PC-3 (cell line): ENCODE data around the gene CEL. TPM values are rescaled to one million over a fixed set of nuclear protein-coding genes. Genes with fewer than 3 reads are reported as not detected.
"Not testable (repeated sequence)": the region's sequence is repeated elsewhere in the genome, so short reads cannot be mapped to it uniquely, and the experiment has no call there.

Experiments
- ATAC-seq: fragments of 200-7000 bp; cut with Tn5 transposase; 2 replicates; pipeline ENCODE4 v1.9.1; 2020; ENCODE audit warnings: mild to moderate bottlenecking, moderate library complexity
- BruUV-seq: library from RNA; stranded (reverse); fragments of 400-500 nt; replicated peaks from 2 replicates; lab custom pipeline; 2021; lab: Mats Ljungman, UMichigan
- CTCF ChIA-PET: fragments of 300-600 bp; sonication (Branson Sonifier 250); formaldehyde crosslinking; loops from one replicate; lab custom pipeline; 2022; ENCODE audit warnings: antibody characterized with exemption; lab: Charles Lee
- POLR2A ChIA-PET: fragments of 300-600 bp; sonication (Branson Sonifier 250); formaldehyde crosslinking; loops from one replicate; lab custom pipeline; 2022; ENCODE audit warnings: antibody characterized with exemption; ENCODE audit not compliant: unreplicated experiment; lab: Charles Lee
- DNase-seq: peaks from one replicate; pipeline ENCODE4 v3.0.0-alpha.2; 2015
- H2AFZ ChIP-seq: fragments of 300-600 bp; sonication (generic); 2 replicates; pipeline ENCODE4 v1.6.0; 2016; ENCODE audit warnings: antibody characterized with exemption, low read length
- H3F3A ChIP-seq: fragments of 300-600 bp; sonication (generic); one replicate; pipeline ENCODE4 v1.6.0; 2017; ENCODE audit warnings: antibody characterized with exemption, low read length, control low read depth, mild to moderate bottlenecking; ENCODE audit not compliant: unreplicated experiment
- H3K27ac ChIP-seq: fragments of 300-600 bp; sonication (generic); 2 replicates; pipeline ENCODE4 v1.5.1; 2016; ENCODE audit warnings: mild to moderate bottlenecking, low read length
- H3K27me3 ChIP-seq: fragments of 300-600 bp; sonication (generic); 2 replicates; pipeline ENCODE4 v1.6.1; 2016; ENCODE audit warnings: low read length, mixed read lengths
- H3K36me3 ChIP-seq: fragments of 300-600 bp; sonication (generic); 2 replicates; pipeline ENCODE4 v1.6.1; 2016; ENCODE audit warnings: low read depth, mixed run types, low read length, mixed read lengths
- H3K4me1 ChIP-seq: fragments of 300-600 bp; sonication (generic); 2 replicates; pipeline ENCODE4 v1.5.1; 2016; ENCODE audit warnings: low read length; ENCODE audit not compliant: insufficient read depth
- H3K4me2 ChIP-seq: fragments of 300-600 bp; sonication (generic); 2 replicates; pipeline ENCODE4 v1.6.0; 2016; ENCODE audit warnings: low read length
- H3K4me3 ChIP-seq: fragments of 300-600 bp; sonication (generic); 2 replicates; pipeline ENCODE4 v1.5.1; 2016; ENCODE audit warnings: mild to moderate bottlenecking, low read length, mixed read lengths
- H3K79me2 ChIP-seq: fragments of 300-600 bp; sonication (generic); 2 replicates; pipeline ENCODE4 v1.6.1; 2017; ENCODE audit warnings: low read length, mixed read lengths
- H3K9ac ChIP-seq: fragments of 300-600 bp; sonication (generic); 2 replicates; pipeline ENCODE4 v1.6.0; 2016; ENCODE audit warnings: mild to moderate bottlenecking, low read length
- H3K9me2 ChIP-seq: fragments of 300-600 bp; sonication (generic); replicated peaks from 2 replicates; pipeline ENCODE4 v1.6.1; 2016; ENCODE audit warnings: mixed run types, low read length, mixed read lengths
- H3K9me3 ChIP-seq: fragments of 300-600 bp; sonication (generic); 2 replicates; pipeline ENCODE4 v1.6.1; 2016; ENCODE audit warnings: low read length, mixed read lengths
- H4K20me1 ChIP-seq: fragments of 300-600 bp; sonication (generic); 2 replicates; pipeline ENCODE4 v1.6.1; 2016; ENCODE audit warnings: low read length, mixed read lengths
- EZH2 ChIP-seq: fragments of 300-600 bp; sonication (generic); IDR thresholded peaks from one replicate; pipeline ENCODE4 v1.6.1; 2017; ENCODE audit warnings: antibody characterized with exemption, mild to moderate bottlenecking, low read length; ENCODE audit not compliant: unreplicated experiment
- EZH2phosphoT487 ChIP-seq: fragments of 300-600 bp; sonication (generic); IDR thresholded peaks from 2 replicates; pipeline ENCODE4 v1.6.1; 2018; ENCODE audit warnings: mild to moderate bottlenecking, antibody characterized with exemption, low read length, borderline replicate concordance
- intact Hi-C: fragments of 100-400 bp; cut with micrococcal nuclease; formaldehyde crosslinking; loops from 2 replicates; pipeline ENCODE4 v1.9.0; 2023
- total RNA-seq: library from RNA; depleted of rRNA; stranded (reverse); fragments of >200 nt; gene quantifications from 2 replicates; pipeline ENCODE4 v1.2.3, GENCODE V29; 2014
- TF ChIP-seq, protein P1 (sequence below): fragments of 300-600 bp; sonication (generic); conservative IDR thresholded peaks from 2 replicates; pipeline ENCODE4 v1.5.1; 2017; ENCODE audit warnings: antibody characterized with exemption, low read depth, mild to moderate bottlenecking, low read length

Gene CEL
- total RNA-seq, 1 experiment from 2014 or later = 0.47 TPM

DNA sequence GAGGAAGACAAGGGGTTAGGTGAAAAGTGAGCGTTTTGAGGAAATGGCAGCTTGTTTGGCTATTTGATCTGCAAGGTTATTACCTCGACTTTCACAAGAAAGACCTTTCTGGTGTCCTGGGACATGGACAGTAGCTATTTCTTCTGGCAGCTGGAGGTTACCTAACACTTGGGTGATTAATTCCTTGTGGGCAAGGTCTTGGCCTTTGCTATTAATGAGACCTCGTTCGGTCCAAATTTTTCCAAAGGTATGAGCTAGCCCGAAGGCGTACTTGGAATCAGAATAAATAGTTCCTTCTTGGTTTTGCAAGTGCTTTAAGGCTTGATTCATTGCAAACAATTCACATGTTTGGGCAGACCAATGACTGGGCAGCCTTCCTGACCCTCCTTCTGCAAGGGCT is 26.1 kb upstream of the CEL start:
- CTCF ChIA-PET = no interaction called here
- Histone ChIP-seq H4K20me1 (peaks cover 16% of the 10 kb centered on the region; the same call in 1 of the 2 replicates), H3K9ac (no peak overlapping the region), H3K9me3 (no peaks in the 10 kb centered on the region), H3F3A (no peaks in the 10 kb centered on the region), H2AFZ (no peak overlapping the region), H3K4me1 (peaks cover 7% of the 10 kb centered on the region; the same call in 1 of the 2 replicates), H3K4me3 (no peak overlapping the region), H3K36me3 (no peaks in the 10 kb centered on the region), H3K27me3 (no peaks in the 10 kb centered on the region), H3K27ac (no peak overlapping the region), H3K79me2 (peaks cover 96% of the 10 kb centered on the region), H3K9me2 (no peaks in the 10 kb centered on the region), H3K4me2 (no peak overlapping the region)
- intact Hi-C loops = no loop called here
- DNase-seq (no peak), ATAC-seq (no peak)
- TF ChIP-seq EZH2 (no peak), EZH2phosphoT487 (no peak)
- TF ChIP-seq, protein P1, sequence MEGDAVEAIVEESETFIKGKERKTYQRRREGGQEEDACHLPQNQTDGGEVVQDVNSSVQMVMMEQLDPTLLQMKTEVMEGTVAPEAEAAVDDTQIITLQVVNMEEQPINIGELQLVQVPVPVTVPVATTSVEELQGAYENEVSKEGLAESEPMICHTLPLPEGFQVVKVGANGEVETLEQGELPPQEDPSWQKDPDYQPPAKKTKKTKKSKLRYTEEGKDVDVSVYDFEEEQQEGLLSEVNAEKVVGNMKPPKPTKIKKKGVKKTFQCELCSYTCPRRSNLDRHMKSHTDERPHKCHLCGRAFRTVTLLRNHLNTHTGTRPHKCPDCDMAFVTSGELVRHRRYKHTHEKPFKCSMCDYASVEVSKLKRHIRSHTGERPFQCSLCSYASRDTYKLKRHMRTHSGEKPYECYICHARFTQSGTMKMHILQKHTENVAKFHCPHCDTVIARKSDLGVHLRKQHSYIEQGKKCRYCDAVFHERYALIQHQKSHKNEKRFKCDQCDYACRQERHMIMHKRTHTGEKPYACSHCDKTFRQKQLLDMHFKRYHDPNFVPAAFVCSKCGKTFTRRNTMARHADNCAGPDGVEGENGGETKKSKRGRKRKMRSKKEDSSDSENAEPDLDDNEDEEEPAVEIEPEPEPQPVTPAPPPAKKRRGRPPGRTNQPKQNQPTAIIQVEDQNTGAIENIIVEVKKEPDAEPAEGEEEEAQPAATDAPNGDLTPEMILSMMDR = no peak
- POLR2A ChIA-PET = no interaction called here
- BruUV-seq = no TSS peak

DNA sequence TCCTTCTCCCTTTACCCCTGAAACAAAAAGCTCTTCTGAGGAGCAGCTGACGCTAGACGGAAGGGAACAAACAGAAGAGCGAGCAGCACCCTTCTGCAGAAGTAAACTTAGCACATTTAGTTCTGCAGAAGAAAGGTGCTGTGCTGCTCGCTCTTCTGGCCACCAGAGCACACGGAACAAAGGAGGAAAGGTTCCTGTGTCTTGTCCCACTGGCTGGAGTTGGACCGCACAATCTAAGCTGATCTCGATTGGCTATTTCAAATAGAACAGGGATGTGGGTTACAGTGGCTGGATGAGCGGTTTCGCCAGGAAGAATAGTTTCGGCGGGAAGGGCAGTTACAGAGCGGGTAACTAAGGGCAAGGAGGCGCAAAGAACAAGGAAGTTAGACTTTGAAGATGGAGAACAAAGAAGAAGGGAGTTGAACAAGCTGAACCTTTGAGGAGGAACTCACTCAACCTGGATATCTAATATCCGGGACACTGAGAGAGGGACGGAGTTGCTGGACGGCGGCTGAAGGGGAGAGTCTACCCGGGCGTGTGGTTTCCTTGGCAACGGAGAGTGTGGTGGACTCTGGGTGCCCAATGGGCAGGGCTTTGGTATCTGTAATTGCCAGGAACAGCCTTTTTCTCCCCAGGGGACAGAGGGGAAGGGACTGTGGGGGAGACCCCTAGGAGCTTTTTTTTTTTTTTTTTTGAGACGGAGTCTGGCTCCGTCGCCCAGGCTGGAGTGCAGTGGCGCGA is 23.8 kb upstream of the CEL start:
- BruUV-seq = no TSS peak
- TF ChIP-seq, protein P1 = no peak
- TF ChIP-seq EZH2phosphoT487 (no peak), EZH2 (no peak)
- H3K27me3 ChIP-seq = no peaks in the 10 kb centered on the region
- peaks cover 9% of the 10 kb centered on the region; the same call in 1 of the 2 replicates for H3K36me3 ChIP-seq
- CTCF ChIA-PET = no interaction called here
- H3K9me3 ChIP-seq = no peaks in the 10 kb centered on the region
- no peak overlapping the region for H3K27ac ChIP-seq
- DNase-seq (no peak), ATAC-seq (no peak)
- intact Hi-C loops = no loop called here
- POLR2A ChIA-PET = no interaction called here
- no peak overlapping the region for H3K4me3 ChIP-seq
- peaks cover 74% of the 10 kb centered on the region for H3K79me2 ChIP-seq
- peaks cover 16% of the 10 kb centered on the region; the same call in 1 of the 2 replicates for H4K20me1 ChIP-seq
- no peak overlapping the region for H2AFZ ChIP-seq
- no peaks in the 10 kb centered on the region for H3K4me1 ChIP-seq
- H3K4me2 ChIP-seq = no peak overlapping the region
- H3K9ac ChIP-seq = no peak overlapping the region
- H3K9me2 ChIP-seq = no peaks in the 10 kb centered on the region
- H3F3A ChIP-seq = no peaks in the 10 kb centered on the region

DNA sequence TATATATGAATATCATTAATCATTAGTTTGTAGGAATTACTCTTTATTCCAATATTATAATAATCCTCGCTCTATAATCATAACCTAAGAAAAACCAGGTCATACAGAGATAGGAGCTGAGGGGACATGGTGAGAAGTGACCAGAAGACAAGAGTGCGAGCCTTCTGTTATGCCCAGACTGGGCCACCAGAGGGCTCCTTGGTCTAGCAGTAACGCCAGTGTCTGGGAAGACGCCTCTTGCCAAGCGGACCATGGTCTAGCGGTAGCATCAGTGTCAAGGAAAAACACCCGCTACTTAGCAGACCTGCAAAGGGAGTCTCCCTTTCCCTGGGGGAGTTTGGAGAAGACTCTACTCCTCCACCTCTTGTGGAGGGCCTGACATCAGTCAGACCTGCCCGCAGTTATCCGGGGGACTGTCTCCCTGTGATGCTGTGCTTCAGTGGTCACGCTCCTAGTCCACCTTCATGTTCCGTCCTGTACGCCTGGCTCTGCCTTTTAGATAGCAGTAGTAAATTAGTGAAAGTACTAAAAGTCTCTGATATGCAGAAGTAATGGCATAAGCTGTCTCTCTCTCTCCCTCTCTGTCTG is 20.8 kb upstream of the CEL start:
- intact Hi-C loops = loop anchor here (2.0 kb wide), 1 partner anchor 104 kb away; no protein-coding TSS in a partner anchor

More for the DNA sequence above, 20.8 kb upstream of the CEL start:
- CTCF ChIA-PET, H3K4me3 ChIP-seq, H3K4me2 ChIP-seq, H3K9me2 ChIP-seq, POLR2A ChIA-PET, H2AFZ ChIP-seq, ATAC-seq, H3K27ac ChIP-seq, H3K9me3 ChIP-seq, BruUV-seq, H3K4me1 ChIP-seq, H3K27me3 ChIP-seq, H3F3A ChIP-seq, H3K9ac ChIP-seq: not testable (repeated sequence)
- TF ChIP-seq, protein P1 = peak; percentile 54
- Histone ChIP-seq H3K36me3 (peaks cover 18% of the 10 kb centered on the region; the same call in 1 of the 2 replicates), H4K20me1 (peaks cover 16% of the 10 kb centered on the region; the same call in 1 of the 2 replicates), H3K79me2 (peaks cover 44% of the 10 kb centered on the region)
- DNase-seq = peak; percentile 37
